Prostate gland (tissue), 2 donors: ENCODE measurements around the gene MED20. TPM values are rescaled to one million over a fixed set of nuclear protein-coding genes. Genes with fewer than 3 reads are reported as not detected.

ENCODE experiments used
- DNase-seq: peaks from one replicate; pipeline ENCODE4 v3.0.0-alpha.2; 2019; ENCODE audit warnings: low spot score
- H3K27ac ChIP-seq, 2 donors: fragments of 200-600 bp; sonication (generic); 2 replicates each; pipeline ENCODE4 v1.5.1; 2017 to 2019
- H3K27me3 ChIP-seq: fragments of 200-600 bp; sonication (generic); replicated peaks from 2 replicates; pipeline ENCODE4 v1.5.1; 2019; ENCODE audit not compliant: insufficient read depth
- H3K36me3 ChIP-seq, 2 donors: fragments of 200-600 bp; sonication (generic); 1 replicate in 1 of 2; 2 replicates in 1 of 2; pipeline versions ENCODE4 v1.5.1 to v1.8.1; 2017 to 2019
- H3K4me1 ChIP-seq: fragments of 200-600 bp; sonication (generic); replicated peaks from 2 replicates; pipeline ENCODE4 v1.5.1; 2019
- H3K4me3 ChIP-seq, 2 donors: fragments of 200-600 bp; sonication (generic); 2 replicates each; pipeline ENCODE4 v1.5.1; 2017 to 2019
- H3K9me3 ChIP-seq: fragments of 200-600 bp; sonication (generic); 2 replicates; pipeline ENCODE4 v1.5.1; 2017
- POLR2A ChIP-seq: fragments of 450-650 bp; IDR thresholded peaks from one replicate; pipeline ENCODE4 v1.6.1; 2016; ENCODE audit warnings: antibody characterized with exemption, mild to moderate bottlenecking
- POLR2AphosphoS5 ChIP-seq: sonication (generic); formaldehyde crosslinking; IDR thresholded peaks from one replicate; pipeline ENCODE4 v1.6.1; 2017; ENCODE audit warnings: antibody characterized with exemption
- WGBS: methylation state at CpG from one replicate; pipeline ENCODE4 v1.1.5; 2018; 5-methylcytosine and 5-hydroxymethylcytosine counted together
- intact Hi-C: fragments of 100-400 bp; cut with DNase I; formaldehyde crosslinking; loops from one replicate; pipeline ENCODE4 v1.14.2; 2022
- total RNA-seq, 2 donors: library from RNA; depleted of rRNA; stranded (reverse); fragments of >200 nt; gene quantifications; one replicate each; pipeline ENCODE4 v1.1.0, GENCODE V29; 2016
- TF ChIP-seq, protein P1 (sequence below), 4 experiments: fragments of 200-600 bp in 2 of 4; fragments of 450-650 bp in 2 of 4; sonication (generic) in 2 of 4; IDR thresholded peaks; 1 replicate in 3 of 4; 2 replicates in 1 of 4; pipeline ENCODE4 v1.5.1; 2016 to 2019; ENCODE audit warnings: antibody characterized with exemption in 4 of 4, mild to moderate bottlenecking in 2 of 4, moderate library complexity in 2 of 4

MED20 gene
- total RNA-seq, 2 donors from 2014 or later, result 20.2 to 25.5 TPM

DNA sequence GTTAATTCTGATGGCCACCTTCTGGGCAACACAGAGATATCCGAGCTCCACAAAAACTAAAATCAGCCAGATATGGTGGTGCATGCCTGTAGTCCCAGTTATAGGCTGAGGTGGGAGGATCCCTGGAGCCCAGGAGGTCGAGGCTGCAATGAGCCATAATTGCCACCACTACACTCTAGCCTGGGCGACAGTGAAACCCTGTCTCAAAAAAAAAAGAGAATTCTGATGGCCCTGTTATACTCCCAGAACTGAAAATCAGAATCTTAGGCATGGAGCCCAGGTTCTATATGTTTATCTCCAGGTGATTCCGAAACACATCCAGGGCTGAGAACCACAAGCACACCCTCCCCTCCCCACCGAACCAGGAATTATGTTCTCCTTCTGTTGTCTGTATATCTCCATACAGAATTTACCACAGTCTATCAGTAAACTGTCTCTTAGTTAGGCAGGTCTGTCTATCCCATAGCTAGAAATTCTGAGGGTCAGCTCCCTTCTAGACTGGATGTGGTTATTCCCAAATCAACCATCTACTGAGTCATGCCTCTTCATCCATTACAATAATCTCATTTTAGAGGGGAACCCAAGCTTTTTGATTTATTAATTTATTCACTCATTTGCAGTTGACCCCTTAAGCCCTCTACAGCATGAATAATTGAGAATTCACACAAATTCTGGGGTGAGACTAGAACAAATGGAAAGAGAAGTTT, 45.4 kb upstream of the MED20 start:
- Histone ChIP-seq H3K27me3 (no peaks in the 10 kb centered on the region), H3K36me3 (no peaks in the 10 kb centered on the region), H3K9me3 (no peaks in the 10 kb centered on the region), H3K4me3 (no peak overlapping the region), H3K4me1 (no peaks in the 10 kb centered on the region), H3K27ac (no peak overlapping the region)
- DNase-seq, result no peak
- TF ChIP-seq POLR2AphosphoS5 (no peak), POLR2A (no peak)
- TF ChIP-seq, protein P1, sequence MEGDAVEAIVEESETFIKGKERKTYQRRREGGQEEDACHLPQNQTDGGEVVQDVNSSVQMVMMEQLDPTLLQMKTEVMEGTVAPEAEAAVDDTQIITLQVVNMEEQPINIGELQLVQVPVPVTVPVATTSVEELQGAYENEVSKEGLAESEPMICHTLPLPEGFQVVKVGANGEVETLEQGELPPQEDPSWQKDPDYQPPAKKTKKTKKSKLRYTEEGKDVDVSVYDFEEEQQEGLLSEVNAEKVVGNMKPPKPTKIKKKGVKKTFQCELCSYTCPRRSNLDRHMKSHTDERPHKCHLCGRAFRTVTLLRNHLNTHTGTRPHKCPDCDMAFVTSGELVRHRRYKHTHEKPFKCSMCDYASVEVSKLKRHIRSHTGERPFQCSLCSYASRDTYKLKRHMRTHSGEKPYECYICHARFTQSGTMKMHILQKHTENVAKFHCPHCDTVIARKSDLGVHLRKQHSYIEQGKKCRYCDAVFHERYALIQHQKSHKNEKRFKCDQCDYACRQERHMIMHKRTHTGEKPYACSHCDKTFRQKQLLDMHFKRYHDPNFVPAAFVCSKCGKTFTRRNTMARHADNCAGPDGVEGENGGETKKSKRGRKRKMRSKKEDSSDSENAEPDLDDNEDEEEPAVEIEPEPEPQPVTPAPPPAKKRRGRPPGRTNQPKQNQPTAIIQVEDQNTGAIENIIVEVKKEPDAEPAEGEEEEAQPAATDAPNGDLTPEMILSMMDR (IDR thresholded peaks at IDR 0.05), result no peak
- 87% methylated on average over 4 of the region's 5 CpGs for WGBS
- intact Hi-C loops, result no loop called here

DNA sequence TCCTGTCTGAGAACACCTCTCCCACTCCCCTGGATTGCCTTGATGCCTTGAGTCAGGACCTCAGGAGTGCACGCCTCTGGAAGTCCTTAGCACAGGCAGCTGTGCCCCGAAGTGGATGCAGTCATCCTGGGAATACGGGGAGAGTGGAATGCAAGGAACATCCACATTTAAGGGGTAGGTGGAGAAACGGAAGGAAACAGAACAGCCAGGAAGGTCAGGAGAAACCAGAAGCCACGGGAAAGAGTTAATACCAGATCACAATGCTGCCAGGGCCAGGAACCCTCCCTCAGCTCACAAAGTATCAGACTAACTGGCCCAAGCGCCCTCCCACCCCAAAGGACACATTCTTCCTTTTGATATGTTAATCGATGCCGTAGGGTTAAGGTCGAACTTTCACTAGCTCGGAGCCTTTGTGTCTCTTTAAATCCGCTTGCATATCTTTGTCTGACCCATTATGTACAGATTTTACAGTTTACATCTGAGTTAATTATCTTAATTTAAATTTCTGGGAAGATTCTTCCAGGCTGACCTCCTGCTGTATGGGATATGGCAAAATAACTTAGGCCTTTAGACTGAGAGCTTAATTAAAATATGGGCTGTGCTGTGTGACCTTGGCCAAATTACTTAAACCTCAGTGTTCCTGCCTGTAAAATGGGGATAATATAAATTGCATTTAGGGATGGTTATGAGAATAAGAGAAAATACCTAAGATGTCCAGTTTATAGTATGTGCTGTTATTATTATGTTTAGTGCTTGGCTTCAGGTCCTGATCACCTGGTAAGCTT, 44.7 kb upstream of the MED20 start:
- H3K27me3 ChIP-seq, result no peaks in the 10 kb centered on the region
- no peak for DNase-seq
- 73% methylated on average over 11 of the region's 11 CpGs for WGBS
- TF ChIP-seq POLR2AphosphoS5 (no peak), POLR2A (no peak)
- TF ChIP-seq, protein P1 (IDR thresholded peaks at IDR 0.05), result no peak
- H3K9me3 ChIP-seq, result no peaks in the 10 kb centered on the region
- H3K4me3 ChIP-seq, result no peak overlapping the region
- no peaks in the 10 kb centered on the region for H3K36me3 ChIP-seq
- intact Hi-C loops, result no loop called here
- no peak overlapping the region for H3K27ac ChIP-seq
- no peaks in the 10 kb centered on the region for H3K4me1 ChIP-seq

DNA sequence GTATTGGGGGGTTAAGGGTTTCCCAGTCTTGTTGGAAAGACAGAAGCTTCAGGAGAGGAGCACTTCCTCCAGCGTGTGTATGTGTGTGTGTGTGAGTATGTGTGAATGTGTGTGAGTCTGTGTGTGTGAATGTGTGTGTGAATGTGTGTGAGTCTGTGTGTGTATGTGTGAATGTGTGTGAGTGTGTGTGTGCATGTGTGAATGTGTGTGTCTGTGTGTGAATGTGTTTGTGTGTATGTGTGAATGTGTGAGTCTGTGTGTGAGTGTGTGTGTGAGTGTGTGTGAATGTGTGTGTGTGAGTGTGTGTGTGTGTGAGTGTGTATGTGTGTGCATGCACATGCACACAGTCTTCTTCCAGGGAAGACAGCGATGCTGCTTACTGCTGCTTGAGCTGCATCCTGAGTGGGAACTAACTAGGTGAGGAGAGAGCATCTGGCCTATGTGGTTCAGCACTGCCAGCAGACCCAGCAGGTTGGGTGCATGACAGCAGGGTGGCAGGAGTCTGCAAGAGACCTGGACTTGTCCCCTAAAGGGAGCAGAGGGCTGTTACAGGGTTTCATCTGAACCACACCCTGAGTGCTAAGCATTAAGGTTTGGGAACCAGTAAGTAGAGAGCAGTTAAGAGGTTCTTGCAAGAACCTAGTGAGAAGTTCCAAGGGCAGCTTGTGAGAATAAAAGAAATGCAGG, 43.4 kb upstream of the MED20 start:
- no peaks in the 10 kb centered on the region for H3K27me3 ChIP-seq
- H3K4me1 ChIP-seq, result no peaks in the 10 kb centered on the region
- TF ChIP-seq POLR2A, result no peak
- TF ChIP-seq POLR2AphosphoS5, result no peak
- TF ChIP-seq, protein P1 (IDR thresholded peaks at IDR 0.05), result no peak
- no peak overlapping the region for H3K4me3 ChIP-seq
- H3K36me3 ChIP-seq, result no peaks in the 10 kb centered on the region
- DNase-seq, result no peak
- no peaks in the 10 kb centered on the region for H3K9me3 ChIP-seq
- intact Hi-C loops, result no loop called here
- no peak overlapping the region for H3K27ac ChIP-seq
- WGBS, result 82% methylated on average over 2 of the region's 2 CpGs

DNA sequence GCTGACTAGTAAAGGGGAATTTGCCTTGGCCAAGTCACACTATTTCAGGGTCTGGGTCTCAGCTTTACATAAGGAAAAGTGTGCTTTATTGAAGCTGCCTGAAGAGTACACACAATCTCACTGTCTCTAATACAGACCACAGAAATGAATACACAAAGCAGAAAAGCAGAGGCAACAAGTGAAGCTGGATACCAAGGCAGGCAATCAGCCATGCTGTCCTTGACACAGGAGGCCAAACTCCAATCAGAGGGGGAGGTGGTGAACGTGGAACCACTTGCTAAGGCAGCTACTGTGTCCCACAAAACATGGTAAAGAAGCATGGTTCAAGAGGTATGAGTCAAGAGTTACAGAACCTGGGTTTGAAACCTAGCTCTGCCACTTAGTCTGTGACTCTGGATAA, 42.4 kb upstream of the MED20 start:
- no peaks in the 10 kb centered on the region for H3K27me3 ChIP-seq
- no peaks in the 10 kb centered on the region for H3K9me3 ChIP-seq
- no peaks in the 10 kb centered on the region for H3K4me1 ChIP-seq
- H3K36me3 ChIP-seq, result no peaks in the 10 kb centered on the region
- no peak for DNase-seq
- no peak overlapping the region for H3K4me3 ChIP-seq
- no peak for TF ChIP-seq POLR2A
- TF ChIP-seq, protein P1 (IDR thresholded peaks at IDR 0.05), result no peak
- no peak for TF ChIP-seq POLR2AphosphoS5
- intact Hi-C loops, result no loop called here
- WGBS, result 48% methylated on average over 1 of the region's 1 CpG
- no peak overlapping the region for H3K27ac ChIP-seq
